AG10803 (cell line): Measurements from ENCODE around the gene SEMA4G.

Experiments
- DNase-seq: peaks from one replicate; pipeline ENCODE4 v3.0.0; 2010; ENCODE audit warnings: low read depth
- H3K4me3 ChIP-seq: 2 replicates; pipeline ENCODE4 v1.5.1; 2011; ENCODE audit warnings: mild to moderate bottlenecking, low read length, control low read depth
- CTCF ChIP-seq: conservative IDR thresholded peaks from 2 replicates; pipeline ENCODE4 v1.5.1; 2011; ENCODE audit warnings: mild to moderate bottlenecking, low read length, control low read depth, inconsistent platforms

SEMA4G gene

GRCh38 chr10:100963826-100964225, 5.5 kb upstream of the SEMA4G start:
- no peak for DNase-seq
- no peak for TF ChIP-seq CTCF
- no peak overlapping the region for H3K4me3 ChIP-seq

GRCh38 chr10:100965820-100966219, 3.5 kb upstream of the SEMA4G start:
- DNase-seq = no peak

GRCh38 chr10:100966887-100967286, 2.4 kb upstream of the SEMA4G start:
- H3K4me3 ChIP-seq = no peak overlapping the region
- DNase-seq = no peak
- TF ChIP-seq CTCF = no peak

More at GRCh38 chr10:100965820-100966219, 3.5 kb upstream of the SEMA4G start:
- TF ChIP-seq CTCF = no peak
- H3K4me3 ChIP-seq = no peak overlapping the region

GRCh38 chr10:100967332-100967731, 2.0 kb upstream of the SEMA4G start:
- TF ChIP-seq CTCF = no peak
- DNase-seq = no peak
- no peak overlapping the region for H3K4me3 ChIP-seq

- no peak for TF ChIP-seq CTCF
- H3K4me3 ChIP-seq = 0 out of 2 replicates have a peak overlapping the region, but pooled peaks have one; percentile 63
Observed at GRCh38 chr10:100968062-100968736, 1.1 kb upstream of the SEMA4G start.

GRCh38 chr10:100968863-100969186, 479 bp upstream of the SEMA4G start:
- peak overlapping the region; percentile 63 for H3K4me3 ChIP-seq
- TF ChIP-seq CTCF = no peak
- no peak for DNase-seq

More at GRCh38 chr10:100968062-100968736, 1.1 kb upstream of the SEMA4G start:
- DNase-seq = no peak

- no peak for DNase-seq
- H3K4me3 ChIP-seq = peak overlapping the region; percentile 63
- no peak for TF ChIP-seq CTCF
Observed at GRCh38 chr10:100970076-100970913, 991 bp downstream of the SEMA4G start.
